BLaER1 treated with 17β-estradiol and CSF1 and Interleukin-3, amounts not matched to agents 10 nM and 100 nM (cell line): ENCODE measurements around the gene UBE2L3.
"Not testable (repeated sequence)": the region's sequence is repeated elsewhere in the genome, so short reads cannot be mapped to it uniquely, and the experiment has no call there.

Experiments used
- H3K27ac ChIP-seq, 11 experiments: shearing (Covaris generic); formaldehyde crosslinking; 2 replicates each; pipeline ENCODE4 v1.8.1; 2022
- H3K27me3 ChIP-seq, 11 experiments: shearing (Covaris generic); formaldehyde crosslinking; 2 replicates each; pipeline ENCODE4 v1.8.1; 2022
- H3K36me3 ChIP-seq, 11 experiments: shearing (Covaris generic); formaldehyde crosslinking; 2 replicates each; pipeline ENCODE4 v1.8.1; 2022
- H3K4me1 ChIP-seq, 10 experiments: shearing (Covaris generic); formaldehyde crosslinking; 2 replicates each; pipeline ENCODE4 v1.8.1; 2022
- H3K4me2 ChIP-seq, 11 experiments: shearing (Covaris generic); formaldehyde crosslinking; 2 replicates each; pipeline ENCODE4 v1.8.1; 2022
- H3K4me3 ChIP-seq, 10 experiments: shearing (Covaris generic); formaldehyde crosslinking; 2 replicates each; pipeline ENCODE4 v1.8.1; 2022
- H3K9ac ChIP-seq, 11 experiments: shearing (Covaris generic); formaldehyde crosslinking; 2 replicates each; pipeline ENCODE4 v1.8.1; 2022
- H3K9me3 ChIP-seq, 11 experiments: shearing (Covaris generic); formaldehyde crosslinking; replicated peaks in 1 of 11; 2 replicates each; pipeline ENCODE4 v1.8.1; 2022
- H4K20me1 ChIP-seq, 11 experiments: shearing (Covaris generic); formaldehyde crosslinking; 2 replicates each; pipeline ENCODE4 v1.8.1; 2022
- Cebpa-rat ChIP-seq, 11 experiments: shearing (Covaris generic); IDR thresholded peaks; 2 replicates each; pipeline ENCODE4 v1.8.1; 2022

The UBE2L3 gene

DNA sequence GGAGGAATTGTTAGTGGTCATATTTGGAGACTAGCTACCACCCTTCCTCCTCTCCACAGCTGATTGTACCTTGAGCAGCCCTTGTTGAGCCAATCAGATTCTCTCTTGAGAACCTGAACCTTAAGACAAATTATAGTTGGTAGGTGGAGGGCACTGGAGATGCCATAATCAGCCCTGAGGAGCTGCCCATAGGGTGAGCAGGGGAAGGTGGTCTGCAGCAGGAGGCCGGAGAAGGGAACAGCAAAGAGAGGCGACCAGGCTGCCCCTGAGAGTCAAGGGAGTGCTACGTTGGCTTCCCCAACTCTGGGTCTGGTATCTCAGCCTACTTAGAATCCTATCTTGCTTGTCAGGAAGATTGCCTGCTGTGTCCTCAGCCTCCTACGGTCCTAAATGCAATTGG, 71.8 kb downstream of the UBE2L3 start:
- H3K4me3 ChIP-seq: no peak overlapping the region
- H3K4me1 ChIP-seq: peaks cover 19 to 39% (median 24%) of the 10 kb centered on the region in 10 experiments
- no peak overlapping the region for H3K9ac ChIP-seq

DNA sequence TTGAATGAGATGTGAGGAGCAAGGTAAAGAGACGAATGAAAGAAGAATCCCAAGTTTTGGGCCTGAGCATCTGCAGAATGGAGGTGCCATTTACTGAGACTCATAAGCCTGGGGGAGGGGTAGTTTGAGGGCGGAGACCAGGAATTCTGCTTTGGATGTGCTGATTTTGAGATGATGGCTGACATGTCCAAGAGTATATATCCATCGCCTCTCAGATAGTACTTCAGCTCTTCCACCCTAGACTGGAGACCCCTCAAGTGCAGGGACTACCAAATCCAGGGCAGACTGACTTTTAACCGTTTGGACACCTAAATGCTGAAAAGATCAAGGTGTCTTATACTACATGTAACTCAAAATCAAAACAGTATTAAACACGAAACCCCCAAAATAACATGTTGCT, 73.3 kb downstream of the UBE2L3 start:
- peak overlapping the region in 1 of 11 experiments; percentile 93; a peak in 2 of 22 replicates for H3K27ac ChIP-seq
- H3K9ac ChIP-seq: peak overlapping the region in 5 of 11 experiments; percentile 81 to 94 (median 86); a peak in 5 of 22 replicates
- H3K4me3 ChIP-seq: no peak overlapping the region
- TF ChIP-seq Cebpa-rat (IDR thresholded peaks at IDR 0.05): no peak
- no peaks in the 10 kb centered on the region for H3K27me3 ChIP-seq
- no peaks in the 10 kb centered on the region for H3K9me3 ChIP-seq
- H4K20me1 ChIP-seq: peaks cover 11 to 29% (median 15%) of the 10 kb centered on the region in 11 experiments; a peak in 20 of 22 replicates
- peaks cover 19 to 39% (median 25%) of the 10 kb centered on the region in 10 experiments for H3K4me1 ChIP-seq
- H3K4me2 ChIP-seq: peak overlapping the region; percentile 82 to 99 (median 95); a peak in 19 of 22 replicates
- peaks cover 11 to 26% (median 22%) of the 10 kb centered on the region in 11 experiments; a peak in 20 of 22 replicates for H3K36me3 ChIP-seq

More for the DNA sequence above, 71.8 kb downstream of the UBE2L3 start:
- no peak overlapping the region for H3K4me2 ChIP-seq
- H3K36me3 ChIP-seq: peaks cover 0 to 12% (median 8%) of the 10 kb centered on the region in 11 experiments; a peak in 16 of 22 replicates
- H3K27ac ChIP-seq: no peak overlapping the region
- H3K27me3 ChIP-seq: no peaks in the 10 kb centered on the region
- H3K9me3 ChIP-seq: no peaks in the 10 kb centered on the region
- TF ChIP-seq Cebpa-rat (IDR thresholded peaks at IDR 0.05): no peak
- H4K20me1 ChIP-seq: peaks cover 11 to 16% (median 13%) of the 10 kb centered on the region in 11 experiments; a peak in 20 of 22 replicates

DNA sequence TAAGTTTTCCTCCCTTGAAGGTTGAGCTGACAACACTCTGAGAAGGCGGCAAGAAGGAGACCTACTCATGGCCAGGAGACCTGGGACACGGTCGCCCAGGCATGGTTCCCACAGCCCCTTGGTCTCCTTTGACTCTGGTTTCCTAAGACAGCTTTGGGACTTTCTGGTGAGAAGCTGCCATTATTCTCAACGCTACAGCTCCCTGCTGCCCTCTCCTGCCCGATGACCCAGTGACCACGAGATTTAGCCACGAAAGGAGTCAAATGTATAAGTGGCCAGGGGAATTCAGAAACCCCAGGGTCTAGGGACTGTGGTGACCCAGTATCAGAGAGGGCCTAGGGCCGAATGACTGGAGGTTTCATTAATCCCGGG, 73.9 kb downstream of the UBE2L3 start:
- Histone ChIP-seq H3K9ac (peak overlapping the region; percentile 79 to 94 (median 86); a peak in 21 of 22 replicates), H3K27me3 (no peaks in the 10 kb centered on the region), H3K9me3 (no peaks in the 10 kb centered on the region), H3K27ac (peak overlapping the region; percentile 38 to 93 (median 78); a peak in 16 of 22 replicates), H3K4me2 (peak overlapping the region; percentile 82 to 99 (median 95)), H3K4me3 (peak overlapping the region; percentile 61 to 91 (median 80)), H4K20me1 (peaks cover 14 to 35% (median 20%) of the 10 kb centered on the region in 11 experiments; a peak in 20 of 22 replicates), H3K4me1 (peaks cover 21 to 43% (median 28%) of the 10 kb centered on the region in 10 experiments), H3K36me3 (peaks cover 11 to 32% (median 27%) of the 10 kb centered on the region in 11 experiments; a peak in 21 of 22 replicates)
- TF ChIP-seq Cebpa-rat (IDR thresholded peaks at IDR 0.05): no peak

DNA sequence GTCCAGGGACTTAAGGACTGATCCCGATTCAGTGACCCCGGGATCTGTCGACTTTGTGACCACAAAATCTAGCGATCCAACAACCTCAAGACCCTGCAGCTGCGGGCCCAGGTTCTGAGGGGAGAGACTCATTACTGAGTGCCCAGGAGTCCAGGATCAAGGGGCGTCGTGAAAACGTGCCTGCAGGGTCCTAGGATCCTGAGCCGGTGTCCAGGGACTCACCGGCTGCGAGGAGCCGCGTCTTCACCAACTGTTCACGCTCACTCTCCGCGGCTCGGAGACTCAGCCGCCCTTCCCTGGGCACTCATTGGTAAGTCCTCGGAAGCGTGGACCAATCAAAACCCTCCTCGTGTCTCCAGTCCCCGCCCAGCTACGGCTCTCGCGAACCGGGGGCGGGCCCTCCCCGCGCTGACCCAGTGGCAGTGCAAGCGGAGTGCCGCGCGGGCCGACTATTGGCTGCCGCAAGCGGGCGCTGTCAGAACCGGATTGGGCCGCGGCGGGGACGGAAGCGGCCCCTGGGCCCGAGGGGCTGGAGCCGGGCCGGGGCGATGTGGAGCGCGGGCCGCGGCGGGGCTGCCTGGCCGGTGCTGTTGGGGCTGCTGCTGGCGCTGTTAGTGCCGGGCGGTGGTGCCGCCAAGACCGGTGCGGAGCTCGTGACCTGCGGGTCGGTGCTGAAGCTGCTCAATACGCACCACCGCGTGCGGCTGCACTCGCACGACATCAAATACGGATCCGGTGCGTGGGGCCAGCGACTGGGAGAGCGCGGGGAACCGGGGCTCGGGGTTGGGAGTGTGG, 74.5 kb downstream of the UBE2L3 start, which contains the start of gene SDF2L1:
TSS of gene SDF2L1 (plus strand) at position 514 of the 795 bp plus-strand sequence. CDS start at position 549, 35 bp downstream.
- no peaks in the 10 kb centered on the region for H3K9me3 ChIP-seq
- H3K4me3 ChIP-seq: peak within 1 kb of the TSS; percentile 61 to 91 (median 80)
- H3K36me3 ChIP-seq: peaks cover 11 to 37% (median 31%) of the 10 kb centered on the region in 11 experiments; a peak in 21 of 22 replicates
- TF ChIP-seq Cebpa-rat (IDR thresholded peaks at IDR 0.05): no peak
- H3K27ac ChIP-seq: peak within 1 kb of the TSS; percentile 65 to 93 (median 85); a peak in 21 of 22 replicates
- H3K27me3 ChIP-seq: no peaks in the 10 kb centered on the region
- peak within 1 kb of the TSS; percentile 86 to 99 (median 95) for H3K4me2 ChIP-seq
- peaks cover 18 to 40% (median 23%) of the 10 kb centered on the region in 11 experiments; a peak in 20 of 22 replicates for H4K20me1 ChIP-seq
- H3K4me1 ChIP-seq: peaks cover 21 to 44% (median 30%) of the 10 kb centered on the region in 10 experiments
- H3K9ac ChIP-seq: peak within 1 kb of the TSS; percentile 85 to 94 (median 87)

DNA sequence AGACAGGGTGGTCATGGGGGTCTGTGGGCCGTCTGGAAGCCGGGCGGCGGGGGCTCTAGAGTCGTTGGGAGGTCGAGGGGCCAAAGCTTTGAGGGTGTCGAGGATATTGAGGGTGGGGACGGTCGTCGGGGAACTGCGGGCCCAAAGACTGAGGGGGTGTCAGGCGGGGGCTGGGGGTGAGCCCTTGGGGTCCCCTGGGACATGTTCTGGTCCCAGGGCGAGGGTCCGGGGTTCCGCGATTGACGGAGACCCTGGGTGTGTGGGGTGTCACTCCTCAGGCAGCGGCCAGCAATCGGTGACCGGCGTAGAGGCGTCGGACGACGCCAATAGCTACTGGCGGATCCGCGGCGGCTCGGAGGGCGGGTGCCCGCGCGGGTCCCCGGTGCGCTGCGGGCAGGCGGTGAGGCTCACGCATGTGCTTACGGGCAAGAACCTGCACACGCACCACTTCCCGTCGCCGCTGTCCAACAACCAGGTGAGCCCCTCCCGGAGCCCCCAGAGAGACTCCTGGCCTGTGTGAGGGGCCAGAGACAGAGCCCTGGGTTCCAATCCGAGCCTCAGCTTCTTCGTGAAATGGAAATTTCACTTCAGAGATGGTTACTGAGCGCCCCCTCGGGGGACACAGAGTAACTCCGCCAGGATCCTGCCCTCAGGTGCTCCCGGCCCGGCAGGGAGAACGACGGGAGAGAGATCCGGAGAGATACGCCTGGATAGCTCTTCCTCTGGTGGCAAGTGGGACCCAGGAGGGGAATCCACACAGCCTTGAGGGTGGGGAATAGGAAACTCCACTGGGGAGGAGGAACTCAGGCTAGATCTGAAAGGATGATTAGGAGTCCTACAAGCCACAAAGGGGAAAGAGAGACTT, 75.3 kb downstream of the UBE2L3 start:
- peak overlapping the region; percentile 65 to 93 (median 85); a peak in 21 of 22 replicates for H3K27ac ChIP-seq
- peak overlapping the region; percentile 85 to 94 (median 87) for H3K9ac ChIP-seq

DNA sequence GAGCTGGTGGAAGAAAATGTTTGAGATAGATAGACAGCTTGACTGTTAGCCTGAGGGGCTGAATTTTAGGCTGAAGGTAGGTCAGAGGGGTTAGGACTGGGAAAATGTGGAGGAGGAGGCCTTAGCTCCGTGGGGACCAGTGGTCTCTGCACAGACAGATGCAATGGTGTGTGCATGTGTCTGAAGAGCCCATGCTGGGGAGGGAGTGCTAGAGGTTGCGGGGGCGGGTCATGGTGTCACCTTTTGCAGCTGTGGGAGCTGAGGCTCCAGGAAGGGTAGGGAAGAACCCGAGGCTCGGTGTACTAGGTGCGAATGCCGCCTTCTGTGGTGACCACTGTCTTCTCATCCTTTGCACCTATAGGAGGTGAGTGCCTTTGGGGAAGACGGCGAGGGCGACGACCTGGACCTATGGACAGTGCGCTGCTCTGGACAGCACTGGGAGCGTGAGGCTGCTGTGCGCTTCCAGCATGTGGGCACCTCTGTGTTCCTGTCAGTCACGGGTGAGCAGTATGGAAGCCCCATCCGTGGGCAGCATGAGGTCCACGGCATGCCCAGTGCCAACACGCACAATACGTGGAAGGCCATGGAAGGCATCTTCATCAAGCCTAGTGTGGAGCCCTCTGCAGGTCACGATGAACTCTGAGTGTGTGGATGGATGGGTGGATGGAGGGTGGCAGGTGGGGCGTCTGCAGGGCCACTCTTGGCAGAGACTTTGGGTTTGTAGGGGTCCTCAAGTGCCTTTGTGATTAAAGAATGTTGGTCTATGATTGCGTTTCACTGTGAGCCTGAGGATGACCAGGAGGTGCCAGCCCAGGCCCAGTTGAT, 76.2 kb downstream of the UBE2L3 start:
- H3K9ac ChIP-seq: peak overlapping the region; percentile 85 to 94 (median 87); a peak in 18 of 22 replicates
- peaks cover 19 to 58% (median 28%) of the 10 kb centered on the region in 11 experiments; a peak in 20 of 22 replicates for H4K20me1 ChIP-seq
- peak overlapping the region; percentile 86 to 99 (median 95) for H3K4me2 ChIP-seq
- H3K27ac ChIP-seq: 0 out of 22 replicates have a peak overlapping the region, but pooled peaks of 1 of the 11 experiments have one; percentile 93
- H3K9me3 ChIP-seq: no peaks in the 10 kb centered on the region
- H3K4me3 ChIP-seq: peak overlapping the region; percentile 61 to 91 (median 80); a peak in 19 of 20 replicates
- no peaks in the 10 kb centered on the region for H3K27me3 ChIP-seq
- peaks cover 21 to 46% (median 32%) of the 10 kb centered on the region in 10 experiments for H3K4me1 ChIP-seq
- peaks cover 17 to 53% (median 41%) of the 10 kb centered on the region in 11 experiments; a peak in 21 of 22 replicates for H3K36me3 ChIP-seq
- no peak for TF ChIP-seq Cebpa-rat (IDR thresholded peaks at IDR 0.05)

More for the DNA sequence above, 75.3 kb downstream of the UBE2L3 start:
- H3K27me3 ChIP-seq: no peaks in the 10 kb centered on the region
- peak overlapping the region; percentile 61 to 91 (median 80) for H3K4me3 ChIP-seq
- peaks cover 19 to 49% (median 27%) of the 10 kb centered on the region in 11 experiments; a peak in 20 of 22 replicates for H4K20me1 ChIP-seq
- H3K4me2 ChIP-seq: peak overlapping the region; percentile 86 to 99 (median 95)
- no peak for TF ChIP-seq Cebpa-rat (IDR thresholded peaks at IDR 0.05)
- H3K4me1 ChIP-seq: peaks cover 21 to 39% (median 31%) of the 10 kb centered on the region in 10 experiments
- no peaks in the 10 kb centered on the region for H3K9me3 ChIP-seq
- peaks cover 11 to 44% (median 34%) of the 10 kb centered on the region in 11 experiments; a peak in 21 of 22 replicates for H3K36me3 ChIP-seq

DNA sequence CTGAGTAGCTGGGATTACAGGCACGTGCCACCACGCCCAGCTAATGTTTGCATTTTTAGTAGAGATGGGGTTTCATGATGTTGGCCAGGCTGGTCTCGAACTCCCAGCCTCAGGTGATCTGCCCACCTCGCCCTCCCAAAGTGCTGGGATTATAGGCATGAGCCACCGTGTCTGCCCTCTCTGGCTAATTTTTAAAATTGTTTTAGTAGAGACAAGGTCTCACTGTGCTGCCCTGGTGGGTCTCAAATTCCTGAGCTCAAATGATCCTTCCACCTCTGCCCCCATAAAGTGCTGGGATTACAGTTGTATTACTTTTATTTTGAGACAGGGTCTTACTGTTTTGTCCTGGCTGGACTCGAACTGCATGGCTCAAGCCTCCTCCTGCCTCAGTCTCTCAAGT, 78.0 kb downstream of the UBE2L3 start:
- not testable (repeated sequence) for H3K9me3 ChIP-seq, H3K27ac ChIP-seq, H3K4me3 ChIP-seq, H3K9ac ChIP-seq, H3K27me3 ChIP-seq, H3K4me2 ChIP-seq
- Histone ChIP-seq H3K36me3 (peaks cover 31 to 68% (median 50%) of the 10 kb centered on the region in 11 experiments; a peak in 21 of 22 replicates), H4K20me1 (peaks cover 19 to 76% (median 32%) of the 10 kb centered on the region in 11 experiments; a peak in 20 of 22 replicates), H3K4me1 (peaks cover 35 to 63% (median 47%) of the 10 kb centered on the region in 10 experiments)
